SKM-1 treated with dmso at 0.1 percent for 144 hours (cell line): Measurements from ENCODE around the gene FOXK1.
A peak's percentile ranks its signal among the peaks of the same experiment; 100 is the strongest.

Experiments used
- DNase-seq: peaks from one replicate; lab custom pipeline; 2025; ENCODE audit not compliant: unreplicated experiment; lab: John Stamatoyannopoulos, UW

FOXK1 gene

DNA sequence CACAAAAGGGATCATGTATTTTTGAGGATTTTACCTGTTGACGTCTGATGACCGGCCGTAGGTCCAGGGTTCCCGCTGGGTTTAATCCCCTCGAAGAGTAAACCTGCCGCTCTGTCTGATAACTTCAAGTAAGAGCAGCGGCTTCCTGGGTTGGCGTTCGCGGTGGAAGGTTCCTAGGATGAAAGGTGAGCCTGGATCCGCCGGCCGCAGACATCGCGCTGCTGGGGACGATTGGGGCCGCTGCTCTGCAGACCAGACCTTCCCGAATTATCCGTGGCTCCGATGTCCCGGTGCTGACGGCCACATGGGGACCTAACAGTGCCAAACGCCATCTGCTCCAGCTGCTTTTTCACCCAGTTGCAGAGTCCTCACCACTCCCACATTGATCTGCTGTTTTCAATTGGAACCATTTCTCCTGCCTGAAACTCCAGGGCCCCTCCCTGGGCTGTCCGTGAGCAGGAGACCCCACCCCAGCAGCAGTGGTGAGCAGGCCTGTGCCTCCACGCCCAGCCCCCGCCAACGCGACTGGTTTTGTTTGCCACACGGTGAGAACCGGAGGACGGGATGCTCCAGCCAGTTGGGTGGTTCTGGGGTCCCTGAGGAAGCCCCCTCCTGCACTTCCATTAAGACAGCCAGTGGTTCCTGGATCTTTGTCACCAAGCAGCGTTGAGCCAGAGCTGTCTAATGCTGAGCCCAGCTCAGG lies 81.1 kb downstream of the FOXK1 start:
- DNase-seq: no peak

DNA sequence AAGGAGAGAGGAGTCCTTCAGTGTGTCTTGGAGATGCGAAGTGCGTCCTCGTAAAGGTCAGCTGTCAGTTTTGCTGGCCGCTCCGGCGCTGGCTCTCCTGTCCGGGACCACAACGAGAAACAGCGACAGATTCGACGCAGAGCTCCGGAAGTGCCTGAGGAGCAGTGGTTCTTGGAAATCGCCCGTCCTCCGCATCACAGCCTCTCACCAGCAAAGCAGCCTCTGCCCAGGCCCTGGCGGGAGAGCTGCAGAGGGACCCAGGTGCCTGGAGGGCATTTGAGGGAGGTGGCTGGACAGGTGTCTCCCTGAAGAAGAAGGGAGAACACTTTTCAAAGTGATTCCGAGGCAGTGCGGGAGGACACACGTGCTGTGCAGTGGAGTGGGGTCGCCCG lies 81.7 kb downstream of the FOXK1 start:
- no peak for DNase-seq

DNA sequence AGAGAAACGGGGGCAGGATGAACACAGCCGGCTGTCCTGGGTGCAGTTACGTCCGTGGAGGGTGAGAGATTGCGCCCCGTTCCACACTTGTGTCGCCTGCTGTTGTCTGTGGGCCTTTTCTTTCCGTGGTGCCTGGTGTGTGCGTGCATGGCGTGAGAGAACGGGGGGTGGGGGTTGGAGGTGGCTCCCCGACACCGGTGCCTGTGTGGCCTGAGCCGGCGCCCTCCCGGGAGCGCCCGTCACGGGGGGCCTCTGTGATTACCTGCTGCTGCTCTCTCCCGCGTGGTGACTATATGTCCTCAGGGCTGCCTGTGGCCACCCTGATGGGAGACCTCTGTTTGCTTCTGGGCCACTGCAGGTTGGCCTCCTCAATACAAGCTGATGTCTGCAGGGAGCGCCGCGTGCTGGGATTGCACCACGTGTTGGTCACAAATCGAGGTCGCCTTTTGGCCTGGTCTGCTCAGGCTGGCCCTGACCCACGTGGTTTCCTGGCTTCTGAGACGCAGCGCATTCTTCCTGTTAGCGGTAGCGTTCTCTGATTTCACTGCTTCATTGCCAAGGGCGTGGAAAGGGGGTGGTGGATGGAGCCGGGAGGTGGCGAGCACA lies 82.4 kb downstream of the FOXK1 start:
- DNase-seq: no peak

DNA sequence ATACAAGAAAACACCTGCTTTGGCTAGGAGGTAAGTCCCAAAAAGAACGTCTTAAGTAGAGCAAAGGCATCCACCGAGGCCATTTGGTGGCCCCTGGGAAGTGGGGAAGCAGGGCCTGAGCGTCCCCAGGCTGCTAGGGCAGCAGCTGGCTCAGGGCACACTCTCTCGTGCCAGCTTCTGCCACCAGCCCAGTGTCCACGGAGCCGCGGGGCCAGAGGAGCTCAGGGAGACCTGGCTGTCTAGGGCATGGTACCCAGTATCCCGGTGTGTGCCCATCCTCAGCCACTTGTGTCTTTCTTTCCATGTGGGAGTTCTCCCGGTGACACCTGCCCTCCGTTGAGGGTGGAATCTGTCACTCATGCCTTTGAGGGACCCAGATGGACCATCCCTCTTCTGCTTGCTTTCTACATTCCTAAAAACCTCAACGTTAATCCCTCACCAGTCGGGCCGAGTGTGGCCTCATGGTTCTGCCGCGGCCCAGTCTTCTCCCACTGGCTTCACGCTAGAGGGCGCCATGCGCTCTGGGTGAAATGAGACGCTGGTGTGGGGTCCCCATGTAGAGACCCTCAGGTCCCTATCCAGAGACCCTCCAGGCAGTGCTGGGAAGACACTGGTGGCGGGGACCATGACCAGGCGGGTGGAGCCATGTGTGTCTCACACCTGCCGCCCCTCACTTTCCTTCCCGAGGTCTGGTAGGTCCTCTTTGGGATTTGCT lies 83.8 kb downstream of the FOXK1 start:
- no peak for DNase-seq

DNA sequence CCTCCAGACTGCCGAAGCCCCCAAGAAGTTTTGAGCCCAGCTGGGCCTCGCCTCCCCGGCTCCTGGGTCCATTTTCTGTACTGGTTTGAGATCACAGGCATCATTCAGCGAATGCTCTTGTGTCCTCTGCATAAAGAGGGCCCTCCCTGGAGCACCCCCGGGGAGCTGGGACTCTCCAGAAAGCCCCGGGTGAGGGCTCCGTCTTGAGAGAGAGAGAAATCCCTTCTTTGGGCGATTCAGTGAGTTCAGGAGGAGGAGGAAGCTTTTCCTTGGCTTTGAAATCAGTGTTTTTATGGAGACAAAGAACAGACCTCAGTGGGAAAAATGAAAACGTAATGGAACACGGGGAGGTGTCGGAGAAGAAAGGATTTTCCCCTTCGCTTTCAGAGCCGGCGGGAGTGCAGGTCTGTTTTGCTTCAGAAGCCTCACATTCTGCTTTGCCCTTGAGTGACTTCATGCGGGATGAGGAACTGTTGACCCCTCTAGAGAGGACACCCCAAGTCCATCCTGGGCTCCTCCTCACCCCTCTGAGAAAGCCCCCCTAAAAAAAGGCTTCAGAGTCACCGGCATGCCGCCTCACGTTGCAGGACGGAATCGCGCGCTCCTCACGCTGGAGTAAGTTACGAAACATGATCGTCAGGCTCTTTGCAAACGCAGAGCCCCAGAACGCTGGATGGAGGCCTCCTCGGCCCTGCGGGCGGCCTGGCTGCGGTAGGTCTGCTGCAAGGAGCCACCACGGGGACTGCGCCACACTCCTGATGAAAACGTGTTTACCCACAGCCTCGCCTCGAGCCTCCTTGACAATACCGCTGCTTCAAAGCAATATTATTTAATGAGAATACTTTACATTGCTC lies 84.8 kb downstream of the FOXK1 start:
- DNase-seq: no peak

DNA sequence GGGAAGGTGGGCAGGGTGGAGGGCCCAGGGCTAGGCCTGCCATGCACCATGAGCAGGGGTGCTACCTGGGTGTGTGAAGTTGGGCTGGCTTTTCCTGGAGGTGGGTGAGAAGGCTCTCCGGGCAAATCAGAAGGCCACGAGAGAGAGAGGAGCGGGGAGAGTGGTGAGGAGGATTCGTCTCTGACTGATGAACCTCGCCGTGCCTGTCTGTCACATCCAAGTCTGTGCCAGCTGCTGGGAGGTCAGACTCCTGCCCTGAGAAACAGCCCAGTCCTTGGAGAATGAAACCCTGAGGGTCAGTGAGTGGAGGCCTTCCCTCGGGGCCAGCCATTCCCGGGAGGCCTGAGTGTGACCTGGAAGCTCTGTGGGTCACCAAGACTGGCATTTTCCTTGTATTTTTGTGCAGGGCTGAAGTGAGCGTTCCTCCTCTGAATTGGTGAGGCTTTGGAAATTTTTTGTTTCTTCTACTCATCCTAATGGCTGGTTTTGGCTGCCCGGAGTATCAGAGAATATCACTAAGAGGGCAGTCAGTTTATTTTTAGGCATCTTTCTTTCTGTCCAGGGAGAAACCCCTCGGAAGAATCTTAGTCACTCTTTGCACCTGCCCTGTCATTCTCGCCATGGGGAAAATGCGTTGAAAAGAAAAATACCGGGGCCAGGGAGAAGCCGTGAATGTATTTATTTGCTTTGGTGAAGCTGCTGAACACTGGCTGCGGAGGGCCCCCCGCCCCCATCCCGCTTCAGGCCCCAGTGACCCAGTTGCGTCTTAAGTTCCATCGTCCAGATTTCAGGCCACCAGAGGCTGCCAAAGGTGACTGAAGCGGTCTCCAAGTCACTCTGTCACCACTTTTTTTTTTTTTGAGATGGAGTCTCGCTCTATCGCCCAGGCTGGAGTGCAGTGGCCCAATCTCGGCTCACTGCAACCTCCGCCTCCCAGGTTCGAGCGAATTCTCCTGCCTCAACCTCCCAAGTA lies 86.8 kb downstream of the FOXK1 start:
- no peak for DNase-seq

DNA sequence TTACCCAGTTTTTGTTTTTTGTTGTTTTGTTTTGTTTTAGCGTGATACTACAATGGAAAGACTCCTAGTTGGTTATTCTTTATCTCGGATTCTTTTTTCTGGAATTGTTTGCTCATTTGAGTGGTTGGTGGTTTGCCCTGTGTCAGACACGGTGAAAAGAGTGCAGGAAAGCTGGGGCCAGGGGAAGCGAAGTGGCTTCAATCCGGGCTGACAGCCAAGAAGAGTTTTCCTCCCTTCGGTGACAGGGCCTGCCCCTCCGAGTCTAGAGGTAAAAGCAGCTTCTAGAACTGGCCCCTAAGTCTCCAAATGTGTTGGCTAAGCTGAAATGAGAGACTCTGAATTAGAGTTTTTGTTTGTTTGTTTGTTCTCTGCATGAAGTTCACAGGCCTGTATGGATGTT lies 87.7 kb downstream of the FOXK1 start:
- DNase-seq: no peak

DNA sequence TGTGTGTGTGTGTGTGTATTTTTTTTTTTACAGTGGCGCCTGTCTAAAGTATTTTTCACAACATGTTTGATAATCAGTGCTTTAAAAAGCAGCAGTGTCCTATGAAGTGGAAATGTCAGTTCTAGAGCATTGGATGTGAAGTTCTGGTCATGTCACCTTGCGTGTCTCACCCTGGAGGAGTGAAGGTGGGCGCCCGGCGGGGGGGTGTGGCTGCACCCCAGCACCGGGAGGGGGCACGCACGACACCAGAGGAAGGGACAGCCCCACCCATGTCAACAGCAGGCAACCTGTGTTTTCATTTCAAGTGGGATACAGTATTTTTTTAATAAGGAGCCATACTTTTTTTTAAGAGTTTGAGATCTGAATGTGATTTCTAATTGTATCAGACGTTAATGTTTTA lies 88.8 kb downstream of the FOXK1 start:
- no peak for DNase-seq

DNA sequence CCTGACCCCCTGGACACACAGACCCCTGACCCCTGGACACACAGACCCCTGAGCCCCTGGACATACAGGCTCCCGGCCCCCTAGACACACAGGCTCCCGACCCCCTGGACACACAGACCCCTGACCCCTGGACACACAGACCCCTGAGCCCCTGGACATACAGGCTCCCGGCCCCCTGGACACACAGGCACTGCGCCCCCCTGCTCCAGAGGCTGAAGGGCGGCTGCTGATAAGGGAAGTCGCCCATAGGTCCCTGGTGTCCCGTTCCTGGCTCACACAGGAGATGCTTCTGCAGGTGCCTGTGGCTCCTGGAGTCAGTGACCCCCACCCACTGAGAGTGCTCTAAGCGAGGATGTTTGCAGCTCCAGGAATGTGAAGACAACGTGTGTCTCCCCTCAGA lies 89.6 kb downstream of the FOXK1 start:
- DNase-seq: no peak

DNA sequence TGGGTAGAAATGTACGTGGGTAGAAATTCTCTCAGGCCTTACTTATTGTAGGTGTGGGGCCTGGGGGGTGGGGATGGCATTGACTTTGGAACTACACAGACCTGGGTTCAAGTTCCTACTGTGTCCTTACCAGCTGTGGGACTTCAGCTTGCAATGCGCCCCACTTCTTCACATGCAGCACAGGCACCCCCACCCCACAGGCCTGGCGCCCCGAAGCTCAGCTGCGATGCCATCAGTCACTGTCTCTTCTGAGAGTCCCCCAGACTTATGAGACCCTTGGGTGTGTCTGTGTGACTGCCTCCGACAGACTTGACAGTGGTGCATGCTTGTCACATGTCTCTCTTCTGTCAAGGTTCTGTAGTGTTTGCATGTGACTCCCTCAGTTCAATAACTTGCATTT lies 90.2 kb downstream of the FOXK1 start:
- no peak for DNase-seq

DNA sequence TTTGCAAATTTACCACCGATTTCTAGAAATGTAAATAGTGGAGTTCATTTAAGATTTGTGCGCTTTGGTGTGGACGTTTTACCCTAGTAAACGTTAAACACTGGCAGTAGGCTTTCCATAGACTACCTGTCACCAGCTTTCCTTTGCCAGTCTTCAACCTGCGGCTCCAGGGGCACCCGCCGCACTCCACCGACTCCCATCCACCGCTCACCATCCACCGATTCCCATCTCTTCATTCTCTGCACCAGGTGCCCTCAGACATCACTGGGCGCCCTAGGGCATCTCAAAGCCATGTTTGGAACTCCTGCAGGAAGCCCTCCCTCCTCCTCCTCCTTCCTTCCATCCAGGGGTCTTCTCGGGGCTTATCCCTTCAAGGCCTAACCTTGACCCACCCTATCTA lies 91.9 kb downstream of the FOXK1 start:
- no peak for DNase-seq

DNA sequence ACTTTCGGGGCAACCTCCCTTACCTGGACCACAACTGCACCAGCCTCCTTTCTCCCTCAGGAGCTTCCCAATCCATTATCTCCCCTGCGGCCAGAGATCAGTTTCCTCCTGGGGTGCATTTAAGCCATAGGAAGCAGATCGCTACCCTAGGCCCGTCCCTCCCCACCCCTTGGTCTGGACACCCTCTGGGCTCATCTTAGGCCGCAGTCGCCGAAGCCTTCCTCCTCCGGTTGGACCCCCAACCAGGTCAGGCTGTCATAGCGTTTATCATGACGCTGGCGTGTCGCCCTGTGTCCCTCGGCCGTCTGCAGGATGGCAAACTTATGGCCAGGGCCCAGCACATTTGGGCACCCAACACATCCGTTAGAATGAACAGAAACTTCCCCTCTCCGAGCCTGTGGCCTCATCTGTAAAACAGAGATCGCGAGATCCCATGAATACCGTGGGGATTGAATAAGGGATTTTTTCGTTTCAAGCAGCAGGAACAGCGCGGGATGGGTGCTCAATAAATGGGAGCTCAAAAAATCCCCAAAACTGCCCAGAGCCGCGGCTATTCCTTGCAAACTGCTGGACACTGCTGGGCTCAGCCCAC lies 92.7 kb downstream of the FOXK1 start:
- peak; percentile 62 for DNase-seq

DNA sequence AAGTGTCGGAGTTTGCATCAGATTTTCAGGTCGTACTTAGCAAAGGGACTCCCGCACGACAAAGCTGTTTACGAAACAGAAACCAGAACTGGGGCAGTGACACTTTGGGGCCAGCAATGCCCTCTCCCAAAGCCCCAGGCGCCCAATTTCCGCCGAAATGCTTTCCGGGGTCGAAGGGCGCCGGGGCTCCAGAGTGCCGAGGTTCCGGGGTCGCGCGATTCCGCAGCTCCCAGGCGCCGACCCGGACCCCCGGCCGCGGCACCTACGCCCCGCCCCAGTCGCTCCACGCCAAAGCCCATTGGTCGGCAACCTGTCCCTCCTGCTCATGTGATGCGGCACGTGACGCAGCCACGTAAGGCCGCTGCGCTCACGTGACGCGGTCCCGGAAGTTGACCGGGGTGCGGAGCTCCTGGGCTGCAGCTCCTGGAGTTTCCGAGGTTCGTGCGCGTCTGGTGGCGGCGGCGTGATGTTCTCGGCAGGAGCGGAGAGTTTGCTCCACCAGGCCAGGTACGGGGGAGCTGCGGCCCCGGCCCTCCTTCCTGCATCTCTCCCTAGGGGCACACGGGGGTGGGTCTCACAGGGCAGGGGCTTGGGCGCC lies 93.3 kb downstream of the FOXK1 start, which contains the start of gene AP5Z1:
Gene AP5Z1, plus strand, starts transcription at position 374 of the 598 bp plus-strand sequence. Its CDS starts 93 bp downstream, at position 467.
- peak; percentile 88 for DNase-seq

DNA sequence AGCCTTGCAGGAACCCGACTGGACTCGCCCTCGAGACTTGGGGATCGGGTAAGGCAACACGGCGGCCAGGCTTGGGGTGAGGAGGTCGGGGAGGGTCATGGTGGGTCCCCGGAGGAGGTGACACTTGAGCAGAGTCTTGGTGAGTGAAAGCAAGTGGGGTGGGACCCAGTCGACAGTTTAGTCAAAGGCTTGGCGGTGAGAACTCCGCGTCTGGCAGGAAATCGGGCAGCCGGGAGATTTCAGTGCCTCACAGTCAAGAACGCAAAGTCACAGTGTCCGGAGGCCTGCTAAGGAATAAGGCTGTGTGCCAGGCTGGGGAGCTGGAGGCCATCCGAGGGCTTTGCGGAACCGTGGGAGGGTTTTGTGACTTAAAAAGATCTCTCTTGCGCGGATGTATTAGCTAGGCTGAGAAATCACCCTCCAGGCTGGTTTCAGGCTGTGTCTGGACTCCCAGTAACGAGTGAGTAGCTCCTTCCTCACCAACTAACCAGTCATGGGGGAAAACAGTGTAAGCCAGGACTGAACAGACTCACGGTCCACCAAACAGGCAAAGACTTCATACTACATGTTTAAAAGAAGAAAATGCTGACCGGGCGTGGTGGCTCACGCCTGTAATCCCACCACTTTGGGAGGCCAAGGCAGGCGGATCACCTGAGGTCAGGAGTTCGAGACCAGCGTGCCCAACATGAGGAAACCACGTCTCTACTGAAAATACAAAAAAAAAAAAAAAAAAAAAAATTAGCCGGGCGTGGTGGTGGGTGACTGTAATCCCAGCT lies 93.9 kb downstream of the FOXK1 start:
- DNase-seq: no peak

DNA sequence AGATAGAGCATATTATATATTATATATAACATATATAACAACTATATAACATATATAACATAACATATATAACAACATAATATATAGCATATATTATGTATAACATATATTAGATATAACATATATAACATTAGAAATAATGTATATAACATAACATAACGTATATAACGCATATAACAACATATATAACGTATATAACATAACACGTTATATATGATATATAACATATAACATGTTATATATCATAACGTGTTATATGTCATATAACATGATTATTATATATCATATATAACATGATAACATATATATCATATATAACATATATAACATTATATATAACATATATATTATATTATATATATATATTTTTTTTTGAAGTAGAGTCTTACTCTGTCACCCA lies 97.0 kb downstream of the FOXK1 start:
- DNase-seq: no peak

DNA sequence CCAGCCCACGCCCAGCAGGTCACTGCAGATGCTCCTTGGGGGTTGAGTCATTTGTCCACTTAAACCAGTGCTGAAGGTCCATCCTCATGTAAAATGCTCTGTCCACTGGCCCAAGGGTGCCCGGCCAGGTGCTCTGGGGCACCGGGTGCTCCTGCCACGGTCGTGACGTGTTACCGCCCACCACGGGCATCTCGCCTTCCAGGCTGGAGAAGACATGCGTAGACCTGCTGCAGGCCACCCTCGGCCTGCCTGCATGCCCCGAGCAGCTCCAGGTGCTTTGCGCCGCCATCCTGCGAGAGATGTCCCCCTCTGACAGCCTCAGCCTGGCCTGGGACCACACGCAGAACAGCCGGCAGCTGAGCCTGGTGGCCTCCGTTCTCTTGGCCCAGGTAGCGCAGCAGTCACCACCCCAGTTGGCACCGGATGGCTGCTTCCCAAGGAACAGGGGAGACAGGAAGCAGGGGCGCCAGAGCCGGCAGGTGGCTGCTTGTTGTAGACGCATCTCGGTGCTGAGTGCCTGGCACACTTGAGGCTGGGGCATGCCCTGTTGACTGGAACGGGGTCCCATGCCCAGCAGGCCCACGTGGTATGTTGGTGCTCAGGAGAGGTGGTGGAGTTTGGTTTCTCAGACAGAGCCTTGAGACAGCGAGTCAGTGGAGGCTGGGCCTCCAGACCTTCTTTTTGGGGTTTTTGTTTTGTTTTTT lies 99.4 kb downstream of the FOXK1 start:
- DNase-seq: no peak

DNA sequence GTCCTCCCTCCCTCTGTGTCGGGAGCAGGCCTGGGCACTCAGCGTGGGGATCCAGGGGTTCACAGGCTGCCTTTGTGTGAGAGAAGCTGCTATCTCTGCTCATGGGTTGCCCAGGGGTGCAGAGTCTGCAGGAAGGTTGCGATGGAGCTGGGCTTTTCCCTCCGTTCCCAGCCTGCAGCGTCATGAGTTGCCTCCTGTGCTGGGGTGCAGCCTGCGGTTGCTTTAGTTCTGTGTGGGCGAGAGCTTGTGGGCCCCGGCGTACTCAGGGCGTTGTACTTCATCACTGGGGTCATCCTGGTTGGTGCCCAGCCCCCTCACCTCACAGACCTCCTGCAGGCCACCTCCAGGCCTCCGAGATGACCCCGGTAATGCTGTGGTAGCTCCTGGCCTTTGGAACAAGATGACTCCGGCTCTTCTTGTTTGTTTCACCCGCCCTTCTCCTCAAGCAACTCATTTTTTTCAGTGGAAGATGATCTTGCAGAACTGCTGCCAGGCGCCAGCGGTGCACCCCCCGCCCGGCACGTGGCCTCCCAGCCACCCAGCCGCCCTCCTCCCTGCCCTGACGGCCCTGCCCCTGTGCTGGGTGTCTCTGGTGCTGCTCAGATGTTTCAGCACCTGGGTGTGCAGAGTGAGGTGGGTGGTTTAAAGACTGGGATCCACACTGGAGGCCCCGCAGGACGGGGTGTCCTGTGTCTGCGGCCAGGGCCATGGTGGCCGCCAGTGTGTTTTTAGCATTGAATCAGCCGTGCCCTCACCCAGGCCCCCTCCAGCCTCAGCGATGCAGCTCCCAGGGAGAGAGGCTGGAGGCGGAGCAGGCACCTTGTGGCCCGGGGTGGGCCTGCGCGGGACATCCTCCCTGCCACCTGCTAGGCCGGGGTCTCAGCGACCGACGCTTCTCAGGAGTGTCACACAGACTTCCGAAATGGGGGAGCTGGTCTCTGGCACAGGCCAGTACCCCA lies 100.5 kb downstream of the FOXK1 start:
- no peak for DNase-seq
